ENCODE data around the gene GPHN.

GRCh38 chr14:66724996-66725395, 217.0 kb downstream of the GPHN start:
- TF ChIP-seq, protein P1, sequence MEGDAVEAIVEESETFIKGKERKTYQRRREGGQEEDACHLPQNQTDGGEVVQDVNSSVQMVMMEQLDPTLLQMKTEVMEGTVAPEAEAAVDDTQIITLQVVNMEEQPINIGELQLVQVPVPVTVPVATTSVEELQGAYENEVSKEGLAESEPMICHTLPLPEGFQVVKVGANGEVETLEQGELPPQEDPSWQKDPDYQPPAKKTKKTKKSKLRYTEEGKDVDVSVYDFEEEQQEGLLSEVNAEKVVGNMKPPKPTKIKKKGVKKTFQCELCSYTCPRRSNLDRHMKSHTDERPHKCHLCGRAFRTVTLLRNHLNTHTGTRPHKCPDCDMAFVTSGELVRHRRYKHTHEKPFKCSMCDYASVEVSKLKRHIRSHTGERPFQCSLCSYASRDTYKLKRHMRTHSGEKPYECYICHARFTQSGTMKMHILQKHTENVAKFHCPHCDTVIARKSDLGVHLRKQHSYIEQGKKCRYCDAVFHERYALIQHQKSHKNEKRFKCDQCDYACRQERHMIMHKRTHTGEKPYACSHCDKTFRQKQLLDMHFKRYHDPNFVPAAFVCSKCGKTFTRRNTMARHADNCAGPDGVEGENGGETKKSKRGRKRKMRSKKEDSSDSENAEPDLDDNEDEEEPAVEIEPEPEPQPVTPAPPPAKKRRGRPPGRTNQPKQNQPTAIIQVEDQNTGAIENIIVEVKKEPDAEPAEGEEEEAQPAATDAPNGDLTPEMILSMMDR (IDR thresholded peaks at IDR 0.05): no peak
- TF ChIP-seq POLR2A (IDR thresholded peaks at IDR 0.05): no peak

Measured in heart left ventricle (tissue), 13 donors.